OCI-LY1 (cell line): Measurements from ENCODE around the gene SPEM3.

Experiments
- H2AFZ ChIP-seq: fragments of 200-600 bp; sonication (generic), shearing (Covaris generic); 2 replicates; pipeline ENCODE4 v1.6.0; 2014; ENCODE audit warnings: antibody characterized with exemption, mild to moderate bottlenecking, low read length
- H3F3A ChIP-seq: fragments of 200-600 bp; sonication (generic), shearing (Covaris generic); 2 replicates; pipeline ENCODE4 v1.6.0; 2014; ENCODE audit warnings: mild to moderate bottlenecking, antibody characterized with exemption, low read length, moderate library complexity; ENCODE audit not compliant: insufficient read depth
- H3K27ac ChIP-seq: fragments of 200-600 bp; sonication (generic); 2 replicates; pipeline ENCODE4 v1.5.1; 2014; ENCODE audit warnings: low read length, mixed run types, mild to moderate bottlenecking, low read depth; ENCODE audit not compliant: poor library complexity, severe bottlenecking
- H3K27me3 ChIP-seq: fragments of 200-600 bp; sonication (generic); 2 replicates; pipeline ENCODE4 v1.6.0; 2014; ENCODE audit warnings: antibody characterized with exemption, mild to moderate bottlenecking, low read length, moderate library complexity; ENCODE audit not compliant: insufficient read depth
- H3K36me3 ChIP-seq: fragments of 200-600 bp; sonication (generic); 2 replicates; pipeline ENCODE4 v1.6.1; 2014; ENCODE audit warnings: mild to moderate bottlenecking, antibody characterized with exemption, low read length, moderate library complexity, mixed read lengths; ENCODE audit not compliant: insufficient read depth
- H3K4me1 ChIP-seq: fragments of 200-600 bp; sonication (generic); 2 replicates; pipeline ENCODE4 v1.5.1; 2014; ENCODE audit warnings: mild to moderate bottlenecking, low read length, moderate library complexity; ENCODE audit not compliant: insufficient read depth, severe bottlenecking
- H3K4me2 ChIP-seq: fragments of 200-600 bp; sonication (generic), shearing (Covaris generic); 2 replicates; pipeline ENCODE4 v1.6.1; 2014; ENCODE audit warnings: low read length
- H3K4me3 ChIP-seq: fragments of 200-600 bp; sonication (generic); 2 replicates; pipeline ENCODE4 v1.5.1; 2014; ENCODE audit warnings: low read length, low read depth, mild to moderate bottlenecking, mixed read lengths; ENCODE audit not compliant: poor library complexity, severe bottlenecking
- H3K79me2 ChIP-seq: fragments of 200-600 bp; shearing (Covaris generic); 2 replicates; pipeline ENCODE4 v1.6.1; 2016; ENCODE audit warnings: mixed run types, low read length, mixed read lengths; ENCODE audit not compliant: insufficient read depth
- H3K9ac ChIP-seq: fragments of 200-600 bp; sonication (generic), shearing (Covaris generic); 2 replicates; pipeline ENCODE4 v1.6.1; 2014; ENCODE audit warnings: mild to moderate bottlenecking, low read length, mixed read lengths
- H3K9me2 ChIP-seq: fragments of 200-600 bp; sonication (generic), shearing (Covaris generic); 2 replicates; pipeline ENCODE4 v1.6.1; 2014; ENCODE audit warnings: low read depth, mild to moderate bottlenecking, low read length, mixed read lengths
- H3K9me3 ChIP-seq: fragments of 200-600 bp; shearing (Covaris generic); 2 replicates; pipeline ENCODE4 v1.6.1; 2014; ENCODE audit warnings: low read length, mixed read lengths
- H4K20me1 ChIP-seq: fragments of 200-600 bp; sonication (generic), shearing (Covaris generic); 2 replicates; pipeline ENCODE4 v1.6.0; 2016; ENCODE audit warnings: mild to moderate bottlenecking, low read length; ENCODE audit not compliant: insufficient read depth
- CTCF ChIP-seq: fragments of 200-600 bp; sonication (generic), shearing (Covaris generic); IDR thresholded peaks from 2 replicates; pipeline ENCODE4 v1.5.1; 2017; ENCODE audit warnings: mild to moderate bottlenecking, antibody characterized with exemption, low read length, moderate library complexity, mixed read lengths
- EZH2 ChIP-seq: fragments of 200-600 bp; sonication (generic), shearing (Covaris generic); IDR thresholded peaks from 2 replicates; pipeline ENCODE4 v1.8.0; 2017; ENCODE audit warnings: borderline replicate concordance, mixed run types, mild to moderate bottlenecking, antibody characterized with exemption, low read length, moderate library complexity, mixed read lengths

SPEM3 gene

GRCh38 chr17:7463372-7463846 is 34.8 kb downstream of the SPEM3 start:
- H3F3A ChIP-seq = no peaks in the 10 kb centered on the region
- peaks cover 37% of the 10 kb centered on the region for H3K36me3 ChIP-seq
- H3K27ac ChIP-seq = no peak overlapping the region
- no peak overlapping the region for H2AFZ ChIP-seq
- H3K9ac ChIP-seq = no peak overlapping the region
- H3K4me2 ChIP-seq = no peak overlapping the region
- H3K9me2 ChIP-seq = no peaks in the 10 kb centered on the region
- peaks cover 20% of the 10 kb centered on the region for H3K4me1 ChIP-seq
- H3K9me3 ChIP-seq = no peaks in the 10 kb centered on the region
- H4K20me1 ChIP-seq = no peaks in the 10 kb centered on the region
- TF ChIP-seq CTCF (no peak), EZH2 (no peak)
- H3K4me3 ChIP-seq = no peak overlapping the region
- no peaks in the 10 kb centered on the region for H3K27me3 ChIP-seq
- no peaks in the 10 kb centered on the region for H3K79me2 ChIP-seq

- Histone ChIP-seq H3K27ac (no peak overlapping the region), H3K9ac (no peak overlapping the region), H3K27me3 (no peaks in the 10 kb centered on the region), H3K36me3 (peaks cover 37% of the 10 kb centered on the region), H3K79me2 (no peaks in the 10 kb centered on the region), H3K4me2 (no peak overlapping the region), H2AFZ (no peak overlapping the region), H3K9me2 (no peaks in the 10 kb centered on the region), H3F3A (no peaks in the 10 kb centered on the region), H4K20me1 (no peaks in the 10 kb centered on the region), H3K9me3 (no peaks in the 10 kb centered on the region), H3K4me3 (no peak overlapping the region), H3K4me1 (peaks cover 20% of the 10 kb centered on the region)
- TF ChIP-seq EZH2 (no peak), CTCF (no peak)
Observed at GRCh38 chr17:7464081-7464480, 35.4 kb downstream of the SPEM3 start.

GRCh38 chr17:7465597-7466275 is 37.1 kb downstream of the SPEM3 start:
- no peaks in the 10 kb centered on the region for H3K9me2 ChIP-seq
- H3K79me2 ChIP-seq = no peaks in the 10 kb centered on the region
- H3K27ac ChIP-seq = no peak overlapping the region
- no peaks in the 10 kb centered on the region for H3K27me3 ChIP-seq
- no peak overlapping the region for H2AFZ ChIP-seq
- H3K4me1 ChIP-seq = peaks cover 20% of the 10 kb centered on the region
- H3K4me2 ChIP-seq = no peak overlapping the region
- no peak overlapping the region for H3K9ac ChIP-seq
- TF ChIP-seq EZH2 = no peak
- TF ChIP-seq CTCF = no peak
- no peak overlapping the region for H3K4me3 ChIP-seq
- no peaks in the 10 kb centered on the region for H3K9me3 ChIP-seq
- peaks cover 35% of the 10 kb centered on the region for H3K36me3 ChIP-seq
- H3F3A ChIP-seq = no peaks in the 10 kb centered on the region
- H4K20me1 ChIP-seq = no peaks in the 10 kb centered on the region
